IPS-15b (cell line): Measurements from ENCODE around the gene S100A10.

ENCODE experiments used
- H3K27me3 ChIP-seq: one replicate; pipeline ENCODE4 v1.6.1; 2013; ENCODE audit warnings: low read length; ENCODE audit not compliant: control insufficient read depth, insufficient read depth
- H3K36me3 ChIP-seq: one replicate; pipeline ENCODE4 v1.6.1; 2013; ENCODE audit warnings: low read length; ENCODE audit not compliant: control insufficient read depth, insufficient read depth
- H3K4me1 ChIP-seq: one replicate; pipeline ENCODE4 v1.6.1; 2013; ENCODE audit warnings: mild to moderate bottlenecking, low read length; ENCODE audit not compliant: control insufficient read depth, insufficient read depth
- H3K4me3 ChIP-seq: one replicate; pipeline ENCODE4 v1.5.1; 2013; ENCODE audit warnings: low read depth, low read length
- H3K9ac ChIP-seq: one replicate; pipeline ENCODE4 v1.6.1; 2013; ENCODE audit warnings: low read depth, mild to moderate bottlenecking, low read length
- H3K9me3 ChIP-seq: one replicate; pipeline ENCODE4 v1.6.1; 2013; ENCODE audit warnings: mild to moderate bottlenecking, low read length; ENCODE audit not compliant: control insufficient read depth, insufficient read depth

The S100A10 gene

DNA sequence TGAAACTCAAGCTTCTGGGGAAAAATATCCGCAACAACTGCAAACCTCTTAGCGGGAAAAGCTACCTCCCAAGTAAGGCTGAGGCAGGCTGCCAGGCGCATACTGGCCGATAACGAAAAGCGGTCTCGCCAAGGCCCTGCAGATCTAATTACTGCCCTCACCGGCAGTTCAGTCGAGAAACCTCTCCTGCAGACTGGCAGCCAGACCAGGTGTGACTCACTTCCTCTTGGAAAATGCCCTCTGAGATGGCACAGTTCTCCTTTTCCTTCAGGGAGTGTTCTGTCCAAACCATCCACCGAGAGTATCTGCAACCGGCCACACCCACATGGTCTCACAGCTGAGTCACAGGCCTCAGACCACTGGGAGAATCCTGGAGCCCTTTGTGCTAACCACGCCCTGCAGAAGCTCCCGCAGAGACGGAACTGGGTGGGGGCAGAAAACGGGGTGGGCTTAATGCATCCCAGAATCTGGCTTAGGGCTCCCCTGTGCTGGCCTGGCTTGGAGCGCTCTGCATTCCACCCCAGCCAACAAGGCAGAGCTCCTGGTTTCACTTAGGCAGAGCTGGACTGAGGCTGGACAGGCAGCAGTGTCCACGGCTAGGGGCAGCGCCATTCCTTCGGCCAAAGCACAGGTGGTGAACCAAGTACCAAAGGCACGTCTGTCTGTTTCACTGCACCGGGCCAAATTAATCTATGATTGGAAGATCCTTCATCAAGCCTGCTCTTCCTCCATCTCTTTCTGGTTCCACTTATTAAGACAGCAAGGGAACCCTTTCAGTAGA is 1.2 kb downstream of the S100A10 start:
- H3K9ac ChIP-seq, result peak overlapping the region; percentile 68
- H3K4me3 ChIP-seq, result peak overlapping the region; percentile 95
- H3K36me3 ChIP-seq, result no peaks in the 10 kb centered on the region
- no peaks in the 10 kb centered on the region for H3K9me3 ChIP-seq
- peaks cover 22% of the 10 kb centered on the region for H3K4me1 ChIP-seq
- H3K27me3 ChIP-seq, result no peaks in the 10 kb centered on the region

DNA sequence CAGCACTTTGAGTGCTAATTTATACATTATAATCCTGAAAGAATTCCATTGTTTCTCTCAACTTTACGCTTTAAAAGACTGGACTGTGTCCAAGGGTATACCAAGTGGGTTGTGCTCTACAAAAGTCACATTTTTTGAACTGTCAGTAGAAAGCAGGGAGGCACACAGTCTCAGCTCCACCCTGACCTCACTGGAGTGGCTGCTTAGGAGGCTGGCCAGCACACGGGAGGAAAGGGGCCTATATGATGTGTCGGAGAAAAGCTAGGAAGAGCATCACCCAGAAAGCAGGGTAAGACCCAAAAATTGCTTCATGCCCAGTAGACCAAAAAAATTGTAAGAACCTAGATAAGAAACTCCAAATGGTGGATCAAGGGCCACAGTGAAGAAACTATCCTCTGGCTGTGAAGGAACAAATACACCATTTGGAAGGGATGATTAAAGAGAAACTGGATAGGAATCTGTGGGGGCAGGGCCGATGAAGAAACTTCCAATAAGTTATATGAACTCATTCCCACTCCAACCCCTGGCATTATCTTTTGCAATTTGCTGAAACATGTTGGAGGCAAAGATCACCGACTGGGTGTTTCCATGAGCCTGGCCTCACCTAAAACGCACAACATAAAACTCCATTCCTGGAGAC is 1.9 kb downstream of the S100A10 start:
- no peaks in the 10 kb centered on the region for H3K9me3 ChIP-seq
- no peak overlapping the region for H3K9ac ChIP-seq
- H3K4me1 ChIP-seq, result peaks cover 22% of the 10 kb centered on the region

DNA sequence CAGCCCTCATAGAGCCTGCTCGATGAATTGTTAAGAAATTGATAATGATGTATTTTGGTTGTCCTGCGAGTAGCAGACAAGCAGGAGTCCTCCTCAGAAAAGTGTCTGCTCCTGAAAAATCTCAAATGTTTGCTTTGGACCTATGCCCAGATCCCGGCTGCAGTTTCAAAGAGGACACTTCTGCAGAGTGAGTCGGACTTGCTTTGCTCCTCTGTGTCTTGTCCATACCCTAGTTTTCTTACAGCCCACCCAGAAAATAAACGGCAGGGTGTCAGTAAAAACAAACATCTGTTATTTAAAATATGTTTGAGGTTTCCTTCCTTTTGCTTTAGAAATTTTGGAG is 2.8 kb downstream of the S100A10 start:
- Histone ChIP-seq H3K4me1 (peaks cover 26% of the 10 kb centered on the region), H3K4me3 (no peak overlapping the region), H3K9ac (no peak overlapping the region), H3K9me3 (no peaks in the 10 kb centered on the region), H3K36me3 (no peaks in the 10 kb centered on the region), H3K27me3 (no peaks in the 10 kb centered on the region)

More for the DNA sequence above, 1.9 kb downstream of the S100A10 start:
- H3K36me3 ChIP-seq, result no peaks in the 10 kb centered on the region
- H3K27me3 ChIP-seq, result no peaks in the 10 kb centered on the region
- peak overlapping the region; percentile 95 for H3K4me3 ChIP-seq

DNA sequence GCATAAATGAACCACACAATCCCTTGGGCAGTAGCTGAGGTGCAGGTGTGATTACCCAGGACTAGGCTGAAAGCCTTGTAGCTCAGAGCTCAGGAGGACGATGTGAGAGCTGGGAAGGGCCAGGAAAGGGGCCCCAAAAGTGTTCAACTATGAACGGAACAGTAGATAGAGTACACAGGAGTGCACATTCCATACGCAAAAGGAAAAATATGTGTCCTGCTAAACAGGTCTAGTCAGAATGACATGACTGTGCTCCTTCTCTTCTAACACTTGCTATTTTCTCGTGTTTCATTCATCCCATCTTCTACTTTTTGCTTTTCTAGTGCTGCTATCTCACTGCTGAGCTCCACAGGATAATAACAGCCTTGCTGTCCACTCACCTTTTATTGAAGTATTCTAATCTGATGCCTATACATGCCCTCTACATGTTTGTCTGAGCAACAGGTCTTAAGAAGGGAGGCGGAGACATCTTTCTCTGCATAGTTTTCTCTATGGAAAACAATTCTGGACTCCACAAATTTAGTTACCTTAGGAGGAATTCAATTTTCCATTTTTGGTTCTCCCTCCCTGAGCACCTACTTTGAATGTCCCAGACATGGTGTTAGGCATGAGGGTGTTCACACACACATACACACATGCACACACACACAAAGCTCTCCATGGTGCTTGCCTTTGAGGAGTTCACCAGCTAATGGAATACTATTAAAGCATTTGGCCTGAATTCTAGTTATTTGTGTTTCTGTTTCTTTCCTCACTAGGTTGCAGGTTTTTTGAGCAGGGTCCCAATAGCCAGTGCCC is 3.4 kb downstream of the S100A10 start:
- Histone ChIP-seq H3K9me3 (no peaks in the 10 kb centered on the region), H3K36me3 (peaks cover 2% of the 10 kb centered on the region), H3K27me3 (no peaks in the 10 kb centered on the region), H3K9ac (no peak overlapping the region), H3K4me3 (no peak overlapping the region), H3K4me1 (peaks cover 24% of the 10 kb centered on the region)

DNA sequence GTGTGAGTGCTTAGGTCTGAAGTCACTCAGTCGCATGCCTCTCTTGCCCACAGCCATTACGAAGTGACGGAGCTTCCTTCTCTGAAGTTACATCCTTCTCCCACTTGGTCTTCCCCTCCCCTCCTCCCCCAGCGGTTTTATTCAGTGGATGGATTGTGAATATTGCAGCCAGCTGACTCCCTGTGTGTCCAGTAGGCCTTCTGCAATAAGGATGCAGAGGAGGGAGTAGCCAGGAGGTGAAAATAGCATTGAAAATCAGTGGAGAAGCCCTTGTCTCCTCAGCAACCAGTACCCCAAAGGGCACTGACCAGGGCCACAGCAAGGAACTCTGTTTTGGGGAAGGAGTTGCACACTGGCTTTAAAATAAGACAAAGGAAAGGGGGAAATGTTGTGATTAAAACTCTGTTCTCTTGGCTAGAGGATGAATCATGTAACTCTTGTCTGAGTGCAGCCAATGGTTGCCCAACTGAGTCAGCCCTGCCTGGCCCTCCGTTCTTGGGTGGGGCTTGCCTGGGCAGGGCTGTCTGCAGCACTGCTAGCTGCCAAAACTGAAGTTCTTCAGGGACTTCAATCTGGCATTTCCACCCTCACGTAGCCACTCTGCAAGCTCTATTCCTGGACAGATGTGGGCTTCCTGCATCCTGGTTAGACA is 4.3 kb downstream of the S100A10 start:
- Histone ChIP-seq H3K9me3 (no peaks in the 10 kb centered on the region), H3K9ac (no peak overlapping the region), H3K27me3 (no peaks in the 10 kb centered on the region), H3K4me1 (peaks cover 20% of the 10 kb centered on the region), H3K4me3 (no peak overlapping the region), H3K36me3 (peaks cover 4% of the 10 kb centered on the region)

DNA sequence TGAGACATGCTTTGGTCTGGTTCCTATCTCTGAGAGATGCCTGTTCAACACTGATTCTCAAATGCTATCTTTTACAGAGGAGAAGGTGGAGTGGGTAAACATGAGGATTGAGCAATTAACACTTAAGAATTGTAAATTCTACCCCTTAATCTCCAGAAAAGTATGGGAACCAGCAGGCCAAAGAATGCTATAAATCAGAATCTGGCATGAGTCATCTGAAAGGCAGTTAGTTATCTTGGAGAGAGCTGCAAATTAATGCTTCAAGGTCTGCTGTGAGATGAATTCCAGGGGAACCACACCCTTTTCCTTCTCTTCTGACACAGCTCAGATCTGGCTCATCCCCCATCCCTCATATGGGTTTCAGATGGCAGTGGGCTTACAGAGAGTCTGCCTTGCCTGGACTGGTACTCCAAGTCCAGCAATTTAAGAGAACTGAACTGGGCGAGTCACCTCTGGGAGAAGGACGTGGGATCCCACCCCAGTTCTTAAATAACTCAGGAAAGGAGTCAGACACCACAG is 5.2 kb downstream of the S100A10 start:
- Histone ChIP-seq H3K36me3 (peaks cover 9% of the 10 kb centered on the region), H3K4me1 (peaks cover 20% of the 10 kb centered on the region), H3K27me3 (no peaks in the 10 kb centered on the region), H3K9ac (no peak overlapping the region), H3K9me3 (no peaks in the 10 kb centered on the region), H3K4me3 (no peak overlapping the region)

DNA sequence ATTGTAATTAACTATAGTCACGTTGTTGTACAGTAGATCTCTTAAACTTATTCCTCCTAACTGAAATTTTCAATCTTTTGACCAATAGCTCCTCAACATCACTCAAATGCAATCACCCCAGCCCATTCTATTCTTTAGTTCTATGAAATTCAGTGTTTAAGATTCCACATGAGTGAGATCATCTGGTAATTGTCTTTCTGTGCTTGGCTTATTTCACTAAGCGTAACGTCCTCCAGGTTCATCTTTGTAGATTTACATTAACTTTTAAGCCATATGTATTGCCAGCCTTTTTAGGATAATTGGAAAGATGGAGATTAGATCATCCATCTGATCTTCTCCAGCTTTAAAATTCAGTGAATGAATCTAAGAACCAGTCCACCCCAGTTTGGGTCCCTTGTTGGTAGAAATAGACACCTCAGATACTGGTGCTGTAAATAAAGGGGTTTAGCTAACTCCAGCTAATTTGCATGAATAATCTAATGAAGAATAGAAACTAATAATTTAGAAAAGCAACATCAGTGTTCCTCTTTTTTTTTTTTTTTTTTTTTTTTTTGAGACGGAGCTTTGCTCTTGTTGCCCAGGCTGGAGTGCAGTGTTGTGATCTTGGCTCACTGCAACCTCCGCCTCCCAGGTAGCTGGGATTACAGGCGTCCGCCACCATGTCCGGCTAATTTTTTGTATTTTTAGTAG is 7.0 kb downstream of the S100A10 start:
- H3K36me3 ChIP-seq, result peaks cover 9% of the 10 kb centered on the region
- peaks cover 17% of the 10 kb centered on the region for H3K4me1 ChIP-seq

DNA sequence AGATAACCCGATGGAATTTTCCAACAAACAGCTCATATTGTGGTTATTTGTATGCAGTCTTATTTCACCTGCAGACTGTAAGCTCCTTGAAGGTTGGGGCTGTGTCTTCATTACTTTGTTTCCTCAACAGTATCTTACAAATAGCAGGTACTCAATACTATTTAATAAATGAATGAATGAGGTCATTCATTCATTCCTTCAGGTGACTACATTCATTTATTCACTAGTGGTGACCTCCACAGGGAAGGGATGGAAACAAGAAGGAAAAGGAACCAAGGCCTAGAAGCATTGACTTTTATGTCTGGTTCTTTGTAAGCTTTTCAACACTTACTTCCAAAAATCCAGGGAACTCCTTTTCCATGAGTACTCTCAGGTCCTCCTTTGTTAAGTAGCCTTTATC is 7.9 kb downstream of the S100A10 start:
- Histone ChIP-seq H3K27me3 (no peaks in the 10 kb centered on the region), H3K4me3 (no peak overlapping the region), H3K9me3 (no peaks in the 10 kb centered on the region), H3K36me3 (peaks cover 9% of the 10 kb centered on the region), H3K9ac (no peak overlapping the region), H3K4me1 (peaks cover 10% of the 10 kb centered on the region)

More for the DNA sequence above, 7.0 kb downstream of the S100A10 start:
- Histone ChIP-seq H3K27me3 (no peaks in the 10 kb centered on the region), H3K9me3 (no peaks in the 10 kb centered on the region), H3K9ac (no peak overlapping the region), H3K4me3 (no peak overlapping the region)

DNA sequence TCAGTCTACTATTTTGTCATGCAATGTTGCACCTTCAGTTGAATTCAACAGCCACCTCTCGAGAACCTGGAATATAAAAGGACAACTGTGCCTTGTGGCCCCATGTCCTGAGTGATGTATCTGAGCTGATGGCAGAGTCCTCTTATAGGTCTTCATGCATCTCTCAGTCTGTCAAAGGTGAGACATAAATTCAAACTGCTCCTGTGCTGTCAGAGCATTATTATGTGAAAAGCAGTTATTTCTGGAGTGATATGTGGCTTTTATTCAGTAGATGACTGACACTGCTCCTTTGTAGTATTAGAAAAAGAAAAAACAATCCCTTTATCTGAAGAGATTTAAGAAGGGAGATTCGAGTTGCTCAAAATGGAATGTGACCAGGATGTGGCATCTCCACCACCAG is 8.4 kb downstream of the S100A10 start:
- peaks cover 14% of the 10 kb centered on the region for H3K4me1 ChIP-seq
- peaks cover 9% of the 10 kb centered on the region for H3K36me3 ChIP-seq
- no peaks in the 10 kb centered on the region for H3K27me3 ChIP-seq

DNA sequence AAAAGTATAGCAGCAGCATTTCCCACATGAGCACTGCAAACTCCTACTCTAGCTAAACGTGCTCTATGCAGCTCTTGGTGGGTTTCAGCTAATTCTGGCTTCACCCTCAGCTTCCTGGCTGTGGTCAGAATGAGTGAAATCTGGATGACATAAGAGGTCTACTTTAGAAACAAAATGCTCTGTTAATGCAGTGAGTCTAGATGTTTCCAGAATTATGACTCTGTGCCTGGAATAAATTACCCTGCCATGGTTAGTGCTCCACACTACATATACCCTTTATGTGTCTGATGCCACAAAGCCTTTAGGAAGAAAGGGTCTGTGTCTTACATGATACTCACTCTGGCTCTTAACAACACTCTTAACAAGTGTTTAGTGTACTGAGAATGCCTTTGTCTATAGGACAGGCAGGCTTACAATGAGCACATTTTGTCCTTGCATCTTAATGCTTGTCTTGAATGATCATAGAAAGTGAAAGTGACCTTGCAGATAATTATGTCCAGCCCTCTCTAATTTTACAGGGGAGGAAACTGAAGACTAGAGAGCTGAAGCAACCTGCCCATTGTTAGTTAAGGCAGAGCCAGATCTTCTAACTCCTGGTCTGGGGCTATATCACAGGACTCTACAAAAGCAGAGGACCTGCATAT is 9.2 kb downstream of the S100A10 start:
- H3K9me3 ChIP-seq, result no peaks in the 10 kb centered on the region
- H3K36me3 ChIP-seq, result peaks cover 9% of the 10 kb centered on the region
- no peak overlapping the region for H3K4me3 ChIP-seq
- H3K27me3 ChIP-seq, result no peaks in the 10 kb centered on the region
- peaks cover 12% of the 10 kb centered on the region for H3K4me1 ChIP-seq
- no peak overlapping the region for H3K9ac ChIP-seq

More for the DNA sequence above, 8.4 kb downstream of the S100A10 start:
- H3K9me3 ChIP-seq, result no peaks in the 10 kb centered on the region
- H3K9ac ChIP-seq, result no peak overlapping the region
- no peak overlapping the region for H3K4me3 ChIP-seq
